Mucosa of rectum (tissue), 2 donors: ENCODE results near the gene ZSCAN4.

ENCODE experiments used
- H3K27ac ChIP-seq, 2 donors: one replicate each; pipeline ENCODE4 v1.7.0; 2013; ENCODE audit warnings: inconsistent platforms in 2 of 2, low read depth in 2 of 2, low read length in 2 of 2
- H3K27me3 ChIP-seq, 2 donors: one replicate each; pipeline ENCODE4 v1.7.0; 2013; ENCODE audit warnings: low read length in 2 of 2; ENCODE audit not compliant: control insufficient read depth in 2 of 2, insufficient read depth in 2 of 2
- H3K36me3 ChIP-seq, 2 donors: one replicate each; pipeline ENCODE4 v1.7.0; 2013; ENCODE audit warnings: low read length in 2 of 2; ENCODE audit not compliant: control insufficient read depth in 2 of 2, insufficient read depth in 2 of 2
- H3K4me1 ChIP-seq, 2 donors: one replicate each; pipeline ENCODE4 v1.7.0; 2013; ENCODE audit warnings: low read length in 2 of 2, mild to moderate bottlenecking in 1 of 2; ENCODE audit not compliant: control insufficient read depth in 2 of 2, insufficient read depth in 2 of 2
- H3K4me3 ChIP-seq, 2 donors: one replicate each; pipeline ENCODE4 v1.7.0; 2013; ENCODE audit warnings: low read length in 2 of 2
- H3K9ac ChIP-seq, 2 donors: one replicate each; pipeline ENCODE4 v1.7.0; 2013; ENCODE audit warnings: low read length in 2 of 2, low read depth in 1 of 2, mild to moderate bottlenecking in 1 of 2
- H3K9me3 ChIP-seq, 2 donors: one replicate each; pipeline ENCODE4 v1.7.0; 2013; ENCODE audit warnings: low read length in 2 of 2; ENCODE audit not compliant: control insufficient read depth in 2 of 2
- donor health status: healthy.
- donor health status: Normal muscosa, but diverticular disease.

The ZSCAN4 gene

GRCh38 chr19:57648331-57649003 lies 20.3 kb upstream of the ZSCAN4 start:
- peaks cover under 1 to 3% of the 10 kb centered on the region in 2 donors for H3K9me3 ChIP-seq
- no peaks in the 10 kb centered on the region for H3K27me3 ChIP-seq
- no peak overlapping the region for H3K27ac ChIP-seq
- no peak overlapping the region for H3K9ac ChIP-seq
- peaks cover 0 to under 1% of the 10 kb centered on the region in 2 donors for H3K36me3 ChIP-seq
- no peak overlapping the region for H3K4me3 ChIP-seq
- no peaks in the 10 kb centered on the region for H3K4me1 ChIP-seq

- Histone ChIP-seq H3K9me3 (peaks cover 0 to 3% of the 10 kb centered on the region in 2 donors), H3K4me1 (no peaks in the 10 kb centered on the region), H3K9ac (no peak overlapping the region), H3K27me3 (no peaks in the 10 kb centered on the region), H3K36me3 (no peaks in the 10 kb centered on the region), H3K4me3 (no peak overlapping the region), H3K27ac (no peak overlapping the region)
Observed at GRCh38 chr19:57651654-57651996, 17.1 kb upstream of the ZSCAN4 start.

GRCh38 chr19:57653689-57654088 lies 15.0 kb upstream of the ZSCAN4 start:
- no peak overlapping the region for H3K4me3 ChIP-seq
- no peaks in the 10 kb centered on the region for H3K9me3 ChIP-seq
- no peaks in the 10 kb centered on the region for H3K27me3 ChIP-seq
- no peaks in the 10 kb centered on the region for H3K4me1 ChIP-seq
- no peak overlapping the region for H3K27ac ChIP-seq
- no peaks in the 10 kb centered on the region for H3K36me3 ChIP-seq
- H3K9ac ChIP-seq, result no peak overlapping the region

- Histone ChIP-seq H3K4me3 (no peak overlapping the region), H3K9me3 (no peaks in the 10 kb centered on the region), H3K27ac (no peak overlapping the region), H3K9ac (no peak overlapping the region), H3K4me1 (no peaks in the 10 kb centered on the region), H3K27me3 (no peaks in the 10 kb centered on the region), H3K36me3 (no peaks in the 10 kb centered on the region)
Observed at GRCh38 chr19:57655443-57655842, 13.3 kb upstream of the ZSCAN4 start.

- Histone ChIP-seq H3K27me3 (no peaks in the 10 kb centered on the region), H3K9me3 (no peaks in the 10 kb centered on the region), H3K4me3 (no peak overlapping the region), H3K4me1 (no peaks in the 10 kb centered on the region), H3K27ac (no peak overlapping the region), H3K9ac (no peak overlapping the region), H3K36me3 (no peaks in the 10 kb centered on the region)
Observed at GRCh38 chr19:57656346-57656745, 12.4 kb upstream of the ZSCAN4 start.

- Histone ChIP-seq H3K27ac (no peak overlapping the region), H3K4me3 (peak overlapping the region; percentile 61 to 68), H3K4me1 (peaks cover 0 to 5% of the 10 kb centered on the region in 2 donors), H3K36me3 (no peaks in the 10 kb centered on the region), H3K9me3 (no peaks in the 10 kb centered on the region), H3K27me3 (peaks cover 3 to 4% of the 10 kb centered on the region in 2 donors), H3K9ac (peak overlapping the region; percentile 32 to 43)
Observed at GRCh38 chr19:57664269-57665127, 4.2 kb upstream of the ZSCAN4 start.

- Histone ChIP-seq H3K9ac (no peak overlapping the region), H3K4me1 (peaks cover 0 to 5% of the 10 kb centered on the region in 2 donors), H3K36me3 (no peaks in the 10 kb centered on the region), H3K4me3 (no peak overlapping the region), H3K27me3 (peaks cover 3 to 4% of the 10 kb centered on the region in 2 donors), H3K9me3 (no peaks in the 10 kb centered on the region), H3K27ac (no peak overlapping the region)
Observed at GRCh38 chr19:57665261-57665806, 3.4 kb upstream of the ZSCAN4 start.

GRCh38 chr19:57667228-57667627 lies 1.5 kb upstream of the ZSCAN4 start:
- H3K4me3 ChIP-seq, result no peak overlapping the region
- no peak overlapping the region for H3K27ac ChIP-seq
- H3K9ac ChIP-seq, result no peak overlapping the region
- H3K27me3 ChIP-seq, result peaks cover 3 to 4% of the 10 kb centered on the region in 2 donors
- peaks cover 0 to 5% of the 10 kb centered on the region in 2 donors for H3K4me1 ChIP-seq
- no peaks in the 10 kb centered on the region for H3K36me3 ChIP-seq
- no peaks in the 10 kb centered on the region for H3K9me3 ChIP-seq

GRCh38 chr19:57671124-57671895 lies 2.6 kb downstream of the ZSCAN4 start:
- Histone ChIP-seq H3K27ac (no peak overlapping the region), H3K4me1 (no peaks in the 10 kb centered on the region), H3K27me3 (peaks cover 0 to 4% of the 10 kb centered on the region in 2 donors), H3K9ac (no peak overlapping the region), H3K36me3 (no peaks in the 10 kb centered on the region), H3K9me3 (peaks cover 0 to 1% of the 10 kb centered on the region in 2 donors), H3K4me3 (no peak overlapping the region)
